Suprapubic skin (tissue), 4 donors: ENCODE data around the gene LILRA5.

Experiments
- CTCF ChIP-seq, 2 donors: fragments of 200-600 bp in 1 of 2; fragments of 450-650 bp in 1 of 2; sonication (generic) in 1 of 2; IDR thresholded peaks; one replicate each; pipeline ENCODE4 v1.5.1; 2016 to 2019; ENCODE audit warnings: antibody characterized with exemption in 2 of 2, mild to moderate bottlenecking in 1 of 2, moderate library complexity in 1 of 2
- EP300 ChIP-seq: sonication (generic); formaldehyde crosslinking; IDR thresholded peaks from one replicate; pipeline ENCODE4 v1.6.1; 2017; ENCODE audit warnings: antibody characterized with exemption
- POLR2A ChIP-seq, 2 donors: fragments of 450-650 bp; IDR thresholded peaks; one replicate each; pipeline ENCODE4 v1.6.1; 2017; ENCODE audit warnings: antibody characterized with exemption in 2 of 2, mild to moderate bottlenecking in 2 of 2, moderate library complexity in 2 of 2
- POLR2AphosphoS5 ChIP-seq, 3 donors: sonication (generic); formaldehyde crosslinking; IDR thresholded peaks; one replicate each; pipeline ENCODE4 v1.6.1; 2017; ENCODE audit warnings: antibody characterized with exemption in 3 of 3

GRCh38 chr19:54315956-54316355 lies 3.0 kb upstream of the LILRA5 start:
- no peak for TF ChIP-seq POLR2A (IDR thresholded peaks at IDR 0.05)
- TF ChIP-seq CTCF (IDR thresholded peaks at IDR 0.05): no peak
- no peak for TF ChIP-seq EP300
- no peak for TF ChIP-seq POLR2AphosphoS5 (IDR thresholded peaks at IDR 0.05)
